ENCODE measurements around the gene RAD51B.

RAD51B gene

GRCh38 chr14:68394764-68395143 is 575.2 kb downstream of the RAD51B start:
- DNase-seq (ENCODE audit: insufficient read length, low spot score) = no peak
- no peak for FAIRE-seq
- no peak for TF ChIP-seq CTCF (IDR thresholded peaks at IDR 0.05; ENCODE audit: insufficient read depth, missing control alignments)

GRCh38 chr14:68395604-68396003 is 576.0 kb downstream of the RAD51B start:
- no peak for DNase-seq (ENCODE audit: insufficient read length, low spot score)
- no peak for FAIRE-seq
- no peak for TF ChIP-seq CTCF (IDR thresholded peaks at IDR 0.05; ENCODE audit: insufficient read depth, missing control alignments)

- FAIRE-seq (no peak), DNase-seq (ENCODE audit: insufficient read length, low spot score) (no peak)
- no peak for TF ChIP-seq CTCF (IDR thresholded peaks at IDR 0.05; ENCODE audit: insufficient read depth, missing control alignments)
These were observed 576.9 kb downstream of the RAD51B start for GRCh38 chr14:68396461-68396860.

- TF ChIP-seq CTCF (IDR thresholded peaks at IDR 0.05; ENCODE audit: insufficient read depth, missing control alignments) = no peak
- FAIRE-seq (no peak), DNase-seq (ENCODE audit: insufficient read length, low spot score) (no peak)
These were observed 577.8 kb downstream of the RAD51B start for GRCh38 chr14:68397371-68397811.

GRCh38 chr14:68397822-68398221 is 578.2 kb downstream of the RAD51B start:
- FAIRE-seq (no peak), DNase-seq (ENCODE audit: insufficient read length, low spot score) (no peak)

GRCh38 chr14:68398370-68398769 is 578.8 kb downstream of the RAD51B start:
- FAIRE-seq = no peak
- no peak for DNase-seq (ENCODE audit: insufficient read length, low spot score)
- TF ChIP-seq CTCF (IDR thresholded peaks at IDR 0.05; ENCODE audit: insufficient read depth, missing control alignments) = no peak

More at GRCh38 chr14:68397822-68398221, 578.2 kb downstream of the RAD51B start:
- no peak for TF ChIP-seq CTCF (IDR thresholded peaks at IDR 0.05; ENCODE audit: insufficient read depth, missing control alignments)

GRCh38 chr14:68399971-68400370 is 580.4 kb downstream of the RAD51B start:
- DNase-seq (ENCODE audit: insufficient read length, low spot score) (no peak), FAIRE-seq (no peak)
- no peak for TF ChIP-seq CTCF (IDR thresholded peaks at IDR 0.05; ENCODE audit: insufficient read depth, missing control alignments)
